ENCODE data around the gene SLC28A1.

SLC28A1 gene

DNA sequence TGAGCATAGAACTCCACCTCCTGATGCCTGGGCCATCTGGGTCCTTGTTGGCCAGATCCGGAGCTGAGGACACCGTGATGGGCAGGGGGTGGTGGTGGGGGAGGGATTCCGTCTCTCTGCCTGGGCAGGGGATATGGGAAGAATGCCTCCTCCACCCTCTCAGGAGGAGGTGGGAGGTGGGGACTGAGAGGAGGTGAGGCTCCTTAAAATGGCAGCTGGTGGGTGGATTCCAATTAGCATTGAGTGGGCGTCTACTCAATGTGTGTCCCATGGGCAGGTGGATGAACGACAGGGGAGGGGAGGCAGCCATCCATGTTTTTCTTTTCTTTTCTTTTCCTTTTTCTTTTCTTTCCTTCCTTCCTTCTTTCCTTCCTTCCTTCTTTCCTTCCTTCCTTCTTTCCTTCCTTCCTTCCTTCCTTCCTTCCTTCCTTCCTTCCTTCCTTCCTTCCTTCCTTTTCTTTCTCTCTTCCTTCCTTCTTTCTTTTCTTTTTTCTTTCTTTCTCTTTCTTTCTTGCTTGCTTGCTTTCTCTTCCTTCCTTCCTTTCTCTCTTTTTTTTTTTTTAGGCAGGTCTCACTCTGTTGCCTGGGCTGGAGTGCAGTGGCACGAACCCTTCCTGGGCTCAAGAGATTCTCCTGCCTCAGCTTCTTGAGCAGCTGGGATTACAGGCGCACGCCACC is 5.0 kb downstream of the SLC28A1 start:
- TF ChIP-seq, protein P1, sequence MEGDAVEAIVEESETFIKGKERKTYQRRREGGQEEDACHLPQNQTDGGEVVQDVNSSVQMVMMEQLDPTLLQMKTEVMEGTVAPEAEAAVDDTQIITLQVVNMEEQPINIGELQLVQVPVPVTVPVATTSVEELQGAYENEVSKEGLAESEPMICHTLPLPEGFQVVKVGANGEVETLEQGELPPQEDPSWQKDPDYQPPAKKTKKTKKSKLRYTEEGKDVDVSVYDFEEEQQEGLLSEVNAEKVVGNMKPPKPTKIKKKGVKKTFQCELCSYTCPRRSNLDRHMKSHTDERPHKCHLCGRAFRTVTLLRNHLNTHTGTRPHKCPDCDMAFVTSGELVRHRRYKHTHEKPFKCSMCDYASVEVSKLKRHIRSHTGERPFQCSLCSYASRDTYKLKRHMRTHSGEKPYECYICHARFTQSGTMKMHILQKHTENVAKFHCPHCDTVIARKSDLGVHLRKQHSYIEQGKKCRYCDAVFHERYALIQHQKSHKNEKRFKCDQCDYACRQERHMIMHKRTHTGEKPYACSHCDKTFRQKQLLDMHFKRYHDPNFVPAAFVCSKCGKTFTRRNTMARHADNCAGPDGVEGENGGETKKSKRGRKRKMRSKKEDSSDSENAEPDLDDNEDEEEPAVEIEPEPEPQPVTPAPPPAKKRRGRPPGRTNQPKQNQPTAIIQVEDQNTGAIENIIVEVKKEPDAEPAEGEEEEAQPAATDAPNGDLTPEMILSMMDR (conservative IDR thresholded peaks at IDR 0.05; ENCODE audit: control insufficient read depth, insufficient read depth, low read depth, low read length) = no peak
- no peak overlapping the region for H3K4me3 ChIP-seq (ENCODE audit: control insufficient read depth, low read depth, low read length)
- no peak for DNase-seq (ENCODE audit: low read depth)

DNA sequence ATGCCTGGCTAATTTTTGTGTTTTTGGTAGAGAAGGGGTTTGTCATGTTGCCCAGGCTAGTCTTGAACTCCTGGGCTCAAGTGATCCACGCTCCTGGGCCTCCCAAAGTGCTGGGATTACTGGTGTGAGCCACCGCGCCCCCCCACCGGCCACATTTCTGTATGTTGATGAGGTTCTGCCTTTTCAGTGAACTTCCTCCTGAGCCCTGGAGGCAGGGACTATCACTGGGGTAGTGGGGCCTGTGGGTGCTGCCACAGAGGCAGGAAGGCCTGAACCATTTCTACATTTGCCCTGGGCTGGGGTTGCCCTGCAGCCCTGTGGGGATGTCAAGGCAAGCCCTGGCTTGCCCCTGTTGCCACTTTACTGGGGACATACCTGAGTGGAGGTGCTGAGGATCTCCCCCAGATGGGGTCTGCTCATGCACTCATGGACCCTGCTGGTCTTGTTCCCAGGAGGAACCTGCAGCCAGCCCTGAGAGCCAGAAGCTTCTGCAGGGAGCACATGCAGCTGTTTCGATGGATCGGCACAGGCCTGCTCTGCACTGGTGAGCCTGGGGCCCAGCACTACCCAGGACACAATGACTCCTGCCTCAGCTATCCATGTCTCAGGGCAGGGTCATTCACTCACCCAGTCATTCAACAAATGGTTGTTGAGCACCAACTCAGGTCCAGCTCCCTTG is 5.7 kb downstream of the SLC28A1 start:
- DNase-seq (ENCODE audit: low read depth) = no peak
- TF ChIP-seq, protein P1 (conservative IDR thresholded peaks at IDR 0.05; ENCODE audit: control insufficient read depth, insufficient read depth, low read depth, low read length) = no peak
- no peak overlapping the region for H3K4me3 ChIP-seq (ENCODE audit: control insufficient read depth, low read depth, low read length)

DNA sequence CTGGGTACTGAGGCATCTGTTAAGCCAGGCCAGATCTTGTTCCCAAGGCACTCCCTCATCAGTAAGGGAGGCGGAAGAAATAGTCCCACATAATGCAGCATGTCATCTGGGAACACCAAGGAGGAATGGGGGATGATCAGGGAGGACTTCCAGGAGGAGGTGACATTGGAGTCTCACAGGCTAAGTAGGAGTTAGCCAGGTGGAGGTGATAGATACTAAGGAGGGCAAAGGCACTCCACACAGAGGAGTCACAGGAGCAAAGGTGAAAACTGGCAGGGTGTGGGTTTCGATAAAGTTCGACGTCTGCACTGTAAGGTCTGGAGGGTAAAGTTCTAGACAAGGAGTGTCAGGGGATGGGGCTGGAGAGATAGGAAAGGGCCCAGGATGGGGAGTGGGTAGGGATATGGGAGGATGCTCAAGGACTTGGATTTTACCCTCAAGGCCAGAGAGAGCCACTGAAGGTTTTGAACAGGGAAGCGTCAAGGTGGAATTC is 6.3 kb downstream of the SLC28A1 start:
- TF ChIP-seq, protein P1 (conservative IDR thresholded peaks at IDR 0.05; ENCODE audit: control insufficient read depth, insufficient read depth, low read depth, low read length) = no peak
- no peak for DNase-seq (ENCODE audit: low read depth)
- H3K4me3 ChIP-seq (ENCODE audit: control insufficient read depth, low read depth, low read length) = no peak overlapping the region

DNA sequence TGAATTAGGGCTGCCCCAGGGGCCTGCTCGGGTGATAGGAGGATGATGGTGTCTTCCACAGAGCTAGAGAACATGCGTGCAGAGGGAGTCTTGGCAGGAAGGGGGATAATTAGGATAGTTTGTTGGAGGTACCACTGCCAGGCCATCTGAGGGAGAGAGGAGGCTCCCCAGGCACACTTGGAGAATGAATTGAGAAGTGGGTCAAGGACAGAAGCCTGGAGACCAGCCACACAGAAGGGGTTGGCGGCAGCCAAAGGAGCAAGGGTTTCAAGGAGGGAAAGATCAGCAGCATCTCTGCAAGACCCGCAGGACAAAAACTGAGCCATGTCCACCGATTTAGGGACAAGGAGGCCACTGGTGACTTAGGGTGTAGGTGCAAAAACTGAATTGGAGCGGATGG is 6.9 kb downstream of the SLC28A1 start:
- TF ChIP-seq, protein P1 (conservative IDR thresholded peaks at IDR 0.05; ENCODE audit: control insufficient read depth, insufficient read depth, low read depth, low read length) = no peak
- DNase-seq (ENCODE audit: low read depth) = no peak
- no peak overlapping the region for H3K4me3 ChIP-seq (ENCODE audit: control insufficient read depth, low read depth, low read length)

DNA sequence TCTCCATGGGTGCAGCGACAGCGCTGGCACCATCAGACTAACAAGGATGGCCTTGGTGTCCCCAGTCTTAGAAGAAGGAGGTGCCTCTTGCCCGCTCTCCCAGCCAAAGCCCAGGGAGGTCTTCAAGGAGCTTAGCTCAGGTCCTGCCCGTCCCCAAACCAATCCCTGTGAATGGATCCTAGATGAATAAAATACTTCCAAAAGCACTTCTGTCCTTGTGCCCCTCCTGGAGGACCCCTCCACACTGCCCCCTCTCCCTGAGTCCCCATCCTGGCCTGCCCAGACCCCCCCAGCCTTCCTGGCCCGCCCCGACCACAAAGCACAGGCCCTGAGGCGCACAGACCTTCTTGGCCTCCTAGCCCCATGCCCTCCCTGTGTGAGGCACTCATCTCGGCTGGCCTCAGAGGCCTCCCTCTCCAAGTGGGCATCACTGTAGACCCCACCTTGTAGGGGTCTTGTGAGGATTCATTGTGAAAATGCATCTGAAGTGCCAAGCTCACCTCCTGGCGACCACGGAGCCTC is 8.4 kb downstream of the SLC28A1 start:
- TF ChIP-seq, protein P1 (conservative IDR thresholded peaks at IDR 0.05; ENCODE audit: control insufficient read depth, insufficient read depth, low read depth, low read length) = no peak
- no peak overlapping the region for H3K4me3 ChIP-seq (ENCODE audit: control insufficient read depth, low read depth, low read length)
- no peak for DNase-seq (ENCODE audit: low read depth)

DNA sequence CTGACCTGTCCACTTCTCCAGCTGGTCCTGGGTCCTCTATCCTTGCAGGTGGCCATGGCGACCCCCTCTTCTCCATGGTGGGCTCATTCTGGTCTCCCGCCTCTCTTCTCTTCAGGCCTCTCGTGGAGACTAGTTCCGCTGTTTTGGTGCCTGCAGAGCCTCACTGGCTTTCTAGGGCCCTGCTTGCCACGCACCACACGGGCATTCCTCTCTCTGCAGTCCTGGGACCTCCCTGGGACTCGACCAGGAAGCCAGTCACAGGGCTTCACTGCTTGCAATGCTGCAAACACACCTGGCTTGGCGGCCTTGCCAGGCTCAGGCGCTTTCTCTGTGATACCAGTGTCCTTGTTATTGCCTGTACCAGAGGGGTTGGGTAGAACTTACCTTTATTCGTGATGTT is 9.1 kb downstream of the SLC28A1 start:
- TF ChIP-seq, protein P1 (conservative IDR thresholded peaks at IDR 0.05; ENCODE audit: control insufficient read depth, insufficient read depth, low read depth, low read length) = no peak
- no peak for DNase-seq (ENCODE audit: low read depth)
- H3K4me3 ChIP-seq (ENCODE audit: control insufficient read depth, low read depth, low read length) = no peak overlapping the region

Measured in fibroblast of mammary gland (primary cell).